ENCODE measurements around the gene GPR101. TPM values are rescaled to one million over a fixed set of nuclear protein-coding genes. Genes with fewer than 3 reads are reported as not detected.

Gene GPR101
- total RNA-seq, 2 experiments from 2014 or later: not detected

DNA sequence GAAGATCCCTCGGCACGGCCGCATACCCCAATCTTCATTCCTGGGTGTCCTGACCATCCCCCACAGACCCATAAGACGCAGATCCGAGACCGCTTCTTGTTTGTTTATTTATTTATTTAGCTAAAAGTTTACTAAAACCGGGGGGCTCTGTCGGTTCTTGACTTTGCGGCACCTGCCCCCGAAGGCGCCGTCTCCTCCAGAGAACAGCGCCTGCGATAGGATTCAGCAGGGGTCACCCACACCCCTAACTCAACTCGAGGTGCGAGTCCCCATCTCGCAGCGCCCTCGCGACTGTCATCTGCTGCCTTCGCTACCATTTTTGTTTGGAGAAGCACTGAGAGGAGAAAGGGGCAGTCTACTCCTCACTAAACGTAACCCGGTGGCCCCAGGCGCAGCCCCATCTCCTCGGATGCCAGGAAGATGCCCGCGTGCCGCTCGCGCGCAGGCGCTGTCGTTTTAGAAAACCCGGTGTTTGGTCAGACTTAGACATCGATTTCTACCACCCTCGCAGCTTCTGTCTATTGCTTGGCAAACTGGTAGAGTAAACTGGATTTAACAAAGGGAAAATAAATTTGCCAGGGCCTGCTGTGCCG lies 18.9 kb upstream of the GPR101 start:
- Histone ChIP-seq H3K4me3 (ENCODE audit: low read depth, low read length, poor library complexity, severe bottlenecking) (peak overlapping the region; percentile 65), H3K36me3 (ENCODE audit: insufficient read depth, low read length) (no peaks in the 10 kb centered on the region), H3K4me1 (ENCODE audit: insufficient read depth, low read length, poor library complexity, severe bottlenecking) (no peaks in the 10 kb centered on the region), H3K9me2 (ENCODE audit: insufficient read depth, low read length) (no peaks in the 10 kb centered on the region), H3K4me2 (ENCODE audit: low read length) (peak overlapping the region; percentile 81; the same call in 1 of the 2 replicates), H3K79me2 (ENCODE audit: insufficient read depth, low read depth, low read length) (no peaks in the 10 kb centered on the region), H3K9me3 (ENCODE audit: low read length) (no peaks in the 10 kb centered on the region), H3K27ac (ENCODE audit: low read depth, low read length, poor library complexity, severe bottlenecking) (no peak overlapping the region), H2AFZ (ENCODE audit: low read length) (no peak overlapping the region; the same call in 1 of the 2 replicates), H4K20me1 (ENCODE audit: insufficient read depth, low read length) (no peaks in the 10 kb centered on the region)
- POLR2A ChIA-PET: interaction anchor here (0.6 kb wide), 1 partner anchor 870 kb away, joined by 4 read pairs; no protein-coding TSS in a partner anchor
- CTCF ChIA-PET (ENCODE audit: unreplicated experiment): no interaction called here
- intact Hi-C loops (cut with micrococcal nuclease; ENCODE audit: unreplicated experiment): loop anchor here (1.0 kb wide), 1 partner anchor 97 kb away; no protein-coding TSS in a partner anchor
- TF ChIP-seq EZH2phosphoT487 (IDR thresholded peaks at IDR 0.05; ENCODE audit: borderline replicate concordance, low read depth, low read length): no peak
- TF ChIP-seq CTCF (conservative IDR thresholded peaks at IDR 0.05; ENCODE audit: low read length): peak; percentile 38; the same call in 1 of the 2 replicates
- no TSS peak for BruUV-seq (replicated peaks)
- DNase-seq (ENCODE audit: low spot score): no peak

GRCh38 chrX:137051978-137052642 lies 18.3 kb upstream of the GPR101 start:
- ChIA-PET POLR2A (interaction anchor here (0.6 kb wide), 1 partner anchor 869 kb away, joined by 4 read pairs; no protein-coding TSS in a partner anchor), CTCF (ENCODE audit: unreplicated experiment) (no interaction called here)

More at GRCh38 chrX:137051978-137052642, 18.3 kb upstream of the GPR101 start:
- TF ChIP-seq EZH2phosphoT487 (IDR thresholded peaks at IDR 0.05; ENCODE audit: borderline replicate concordance, low read depth, low read length) (no peak), CTCF (conservative IDR thresholded peaks at IDR 0.05; ENCODE audit: low read length) (peak; percentile 79)
- no peaks in the 10 kb centered on the region for H3K9me3 ChIP-seq (ENCODE audit: low read length)
- no peaks in the 10 kb centered on the region for H3K9me2 ChIP-seq (ENCODE audit: insufficient read depth, low read length)
- no peaks in the 10 kb centered on the region for H4K20me1 ChIP-seq (ENCODE audit: insufficient read depth, low read length)
- intact Hi-C loops (cut with micrococcal nuclease; ENCODE audit: unreplicated experiment): loop anchor here (1.0 kb wide), 1 partner anchor 97 kb away; no protein-coding TSS in a partner anchor
- no peaks in the 10 kb centered on the region for H3K36me3 ChIP-seq (ENCODE audit: insufficient read depth, low read length)
- peak overlapping the region; percentile 65 for H3K4me3 ChIP-seq (ENCODE audit: low read depth, low read length, poor library complexity, severe bottlenecking)
- no peaks in the 10 kb centered on the region for H3K79me2 ChIP-seq (ENCODE audit: insufficient read depth, low read depth, low read length)
- no TSS peak for BruUV-seq (replicated peaks)
- no peak overlapping the region for H3K27ac ChIP-seq (ENCODE audit: low read depth, low read length, poor library complexity, severe bottlenecking)
- no peaks in the 10 kb centered on the region for H3K4me1 ChIP-seq (ENCODE audit: insufficient read depth, low read length, poor library complexity, severe bottlenecking)
- peak; percentile 71 for DNase-seq (ENCODE audit: low spot score)
- peak overlapping the region; percentile 92; the same call in 1 of the 2 replicates for H2AFZ ChIP-seq (ENCODE audit: low read length)
- peak overlapping the region; percentile 81 for H3K4me2 ChIP-seq (ENCODE audit: low read length)
